Measurements from ENCODE around the gene MYRIP. TPM values are rescaled to one million over a fixed set of nuclear protein-coding genes. Genes with fewer than 3 reads are reported as not detected.

MYRIP gene
- polyA plus RNA-seq, 6 donors from 2014 or later, result not detected

DNA sequence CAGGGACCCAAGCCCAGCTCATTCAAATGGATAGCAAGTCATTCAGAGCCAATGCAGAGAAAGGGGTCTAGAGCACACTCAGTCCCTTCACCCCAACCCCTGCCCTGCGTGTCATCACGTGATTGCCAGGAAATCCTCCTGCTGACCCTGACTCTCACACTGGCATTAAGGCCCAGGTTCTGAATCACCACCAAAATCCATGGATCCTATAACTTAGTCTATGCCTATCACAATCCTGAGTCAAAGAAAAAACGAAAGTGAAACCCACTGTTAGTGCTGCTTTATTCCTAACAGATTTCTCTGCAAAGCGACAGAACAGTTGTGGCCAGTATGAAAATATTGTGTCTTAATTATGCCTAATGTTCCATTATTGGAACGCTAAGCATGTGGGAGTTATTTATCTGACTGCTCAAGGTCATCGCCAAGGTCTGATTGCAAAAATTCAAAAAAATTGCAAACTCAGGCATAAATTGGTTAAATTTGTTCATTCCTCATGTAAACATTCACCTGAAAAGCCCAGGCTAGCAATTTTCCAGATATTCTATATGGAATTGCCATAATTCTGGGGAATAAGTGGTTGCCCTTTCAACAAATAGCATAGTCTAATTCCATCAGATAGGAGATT is 391.4 kb downstream of the MYRIP start:
- ATAC-seq (ENCODE audit: low read depth in 2 of 2) (no peak), DNase-seq (no peak)
- H3K4me3 Mint-ChIP-seq, result no peak overlapping the region
- no peak overlapping the region for H3K27ac Mint-ChIP-seq
- H3K4me1 Mint-ChIP-seq, result no peaks in the 10 kb centered on the region
- no peaks in the 10 kb centered on the region for H3K9me3 Mint-ChIP-seq
- H3K27me3 Mint-ChIP-seq, result no peaks in the 10 kb centered on the region
- H3K36me3 Mint-ChIP-seq, result no peaks in the 10 kb centered on the region

DNA sequence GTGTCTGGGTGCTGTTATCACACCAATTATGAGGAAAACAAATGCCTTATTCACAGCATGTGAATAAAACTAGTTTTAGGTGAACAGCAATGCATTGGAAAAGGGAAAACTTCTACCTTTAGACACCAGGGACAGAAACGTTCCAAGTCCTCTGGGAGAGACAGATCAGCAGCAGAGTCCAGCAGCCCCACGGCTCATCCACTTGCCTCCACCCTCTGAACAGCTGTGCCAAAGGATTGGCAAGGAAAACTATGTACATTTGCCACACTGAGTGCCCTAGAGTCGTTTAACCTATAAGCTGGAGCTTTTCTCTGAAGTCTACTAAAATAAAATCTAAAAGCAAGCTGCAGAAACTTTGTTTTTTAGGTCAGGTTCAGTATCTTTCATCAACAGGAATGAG is 392.4 kb downstream of the MYRIP start:
- ATAC-seq (ENCODE audit: low read depth in 2 of 2) (no peak), DNase-seq (no peak)
- Mint-ChIP-seq H3K4me1 (no peaks in the 10 kb centered on the region), H3K9me3 (no peaks in the 10 kb centered on the region), H3K4me3 (no peak overlapping the region), H3K27me3 (no peaks in the 10 kb centered on the region), H3K36me3 (no peaks in the 10 kb centered on the region), H3K27ac (no peak overlapping the region)

DNA sequence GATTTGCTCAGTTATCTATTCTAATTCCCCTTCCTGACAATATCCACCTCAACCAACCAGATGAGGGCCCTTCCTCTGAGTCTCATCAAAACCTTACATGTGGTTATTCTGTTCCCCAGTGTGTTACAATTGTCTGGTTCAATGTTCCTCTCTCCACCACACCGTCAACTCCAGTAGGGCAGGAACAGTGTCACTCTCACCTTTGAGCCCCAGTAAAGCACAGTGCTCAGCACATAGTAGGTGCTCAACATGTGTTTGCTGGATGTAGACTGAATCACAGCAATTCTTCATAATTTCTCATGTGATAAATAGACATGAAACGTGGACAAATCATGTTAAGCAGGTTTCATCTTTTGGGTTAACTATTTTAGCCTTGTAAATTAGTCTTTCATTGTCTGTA is 397.1 kb downstream of the MYRIP start:
- Mint-ChIP-seq H3K9me3 (no peaks in the 10 kb centered on the region), H3K27me3 (no peaks in the 10 kb centered on the region), H3K4me1 (no peaks in the 10 kb centered on the region), H3K36me3 (no peaks in the 10 kb centered on the region), H3K4me3 (no peak overlapping the region), H3K27ac (peak overlapping the region in 1 of 6 donors; percentile 75)
- DNase-seq (no peak), ATAC-seq (ENCODE audit: low read depth in 2 of 2) (no peak)

DNA sequence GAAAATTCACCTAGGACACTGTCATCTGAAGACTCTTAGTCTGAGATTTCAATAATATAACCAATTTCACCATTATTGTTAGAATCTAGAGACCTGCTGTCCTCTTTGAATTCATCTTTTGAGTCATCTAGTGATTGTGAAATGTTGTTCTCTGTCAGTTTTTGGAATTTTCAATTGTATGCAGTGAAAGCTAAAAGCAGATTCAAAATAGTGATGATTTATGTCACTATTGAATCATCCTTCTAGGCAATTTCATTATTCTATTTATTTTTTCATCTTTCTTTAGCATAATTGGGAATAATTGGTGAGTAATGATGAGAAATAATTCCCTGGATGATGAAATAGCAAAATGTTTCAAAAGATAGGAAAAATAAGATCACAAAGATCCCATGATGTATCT is 398.4 kb downstream of the MYRIP start:
- Mint-ChIP-seq H3K9me3 (no peaks in the 10 kb centered on the region), H3K4me3 (no peak overlapping the region), H3K36me3 (peaks cover 0 to under 1% of the 10 kb centered on the region in 2 donors), H3K4me1 (no peaks in the 10 kb centered on the region), H3K27ac (no peak overlapping the region), H3K27me3 (no peaks in the 10 kb centered on the region)
- DNase-seq (no peak), ATAC-seq (ENCODE audit: low read depth in 2 of 2) (no peak)

DNA sequence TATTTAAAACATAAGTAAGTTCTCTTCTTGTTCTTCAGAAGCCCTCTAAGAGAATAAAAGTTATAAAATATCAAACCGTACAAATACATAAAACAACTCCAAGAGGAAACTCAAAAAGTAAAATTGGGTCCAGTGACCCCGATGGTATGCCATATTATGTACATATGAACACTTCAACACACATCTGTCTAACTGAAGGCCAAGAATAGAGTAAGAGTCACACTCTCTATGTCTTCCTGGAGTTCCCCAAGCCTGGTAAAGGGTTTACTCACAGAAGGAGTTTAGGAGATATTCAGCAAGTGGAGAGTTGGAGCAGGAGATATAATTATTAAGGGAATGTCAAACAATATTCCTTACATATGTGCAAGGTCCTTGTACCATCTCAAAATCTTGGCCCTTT is 398.8 kb downstream of the MYRIP start:
- no peak overlapping the region for H3K27ac Mint-ChIP-seq
- H3K4me3 Mint-ChIP-seq, result no peak overlapping the region
- H3K36me3 Mint-ChIP-seq, result peaks cover 0 to 5% of the 10 kb centered on the region in 2 donors
- no peaks in the 10 kb centered on the region for H3K27me3 Mint-ChIP-seq
- DNase-seq, result no peak
- no peaks in the 10 kb centered on the region for H3K4me1 Mint-ChIP-seq
- H3K9me3 Mint-ChIP-seq, result no peaks in the 10 kb centered on the region
- ATAC-seq (ENCODE audit: low read depth in 2 of 2), result no peak

DNA sequence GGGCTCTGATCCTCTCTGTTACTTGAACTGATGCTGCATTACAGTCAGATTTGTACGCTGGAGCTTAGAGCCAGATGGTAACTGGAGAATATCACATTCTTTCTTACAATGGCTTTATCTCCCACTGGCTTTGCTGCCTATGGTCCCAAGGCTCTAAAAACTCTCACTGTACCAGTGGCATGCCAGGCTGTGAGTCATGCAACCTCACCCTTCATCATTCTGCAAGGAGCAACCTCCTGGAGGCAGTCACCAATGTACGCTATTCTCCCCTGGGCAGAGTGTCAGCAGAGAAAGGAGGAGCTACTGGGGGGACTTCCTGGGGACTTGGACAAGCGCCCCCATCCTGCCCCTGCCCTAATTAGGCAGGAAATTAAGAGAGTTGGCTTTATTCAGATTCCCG is 402.2 kb downstream of the MYRIP start:
- peak overlapping the region in 1 of 6 donors; percentile 30 for H3K27ac Mint-ChIP-seq
- H3K36me3 Mint-ChIP-seq, result peaks cover 0 to 10% of the 10 kb centered on the region in 2 donors
- no peaks in the 10 kb centered on the region for H3K4me1 Mint-ChIP-seq
- no peak overlapping the region for H3K4me3 Mint-ChIP-seq
- DNase-seq, result no peak
- no peak for ATAC-seq (ENCODE audit: low read depth in 2 of 2)
- H3K9me3 Mint-ChIP-seq, result no peaks in the 10 kb centered on the region
- no peaks in the 10 kb centered on the region for H3K27me3 Mint-ChIP-seq

DNA sequence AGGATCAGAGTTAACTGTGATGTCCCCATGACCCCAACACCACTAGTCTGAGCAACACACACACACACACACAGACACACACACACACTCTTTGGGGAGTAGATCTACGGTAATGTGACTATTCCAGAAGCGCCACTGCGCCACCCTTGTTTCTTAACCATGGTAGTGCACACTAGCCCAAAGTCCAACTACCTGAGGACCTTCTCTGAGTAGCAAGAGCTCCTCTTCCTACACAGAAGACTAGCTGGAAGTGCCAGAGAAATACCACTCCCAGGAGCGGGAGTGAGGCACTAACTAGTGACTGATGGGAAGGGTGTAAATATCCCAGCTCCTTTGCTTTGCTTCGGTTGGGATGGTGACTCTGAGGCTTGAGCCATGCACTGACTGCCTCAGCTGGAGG is 404.1 kb downstream of the MYRIP start:
- H3K36me3 Mint-ChIP-seq, result peaks cover 0 to 10% of the 10 kb centered on the region in 2 donors
- no peaks in the 10 kb centered on the region for H3K4me1 Mint-ChIP-seq
- no peaks in the 10 kb centered on the region for H3K9me3 Mint-ChIP-seq
- H3K27ac Mint-ChIP-seq, result peak overlapping the region in 1 of 6 donors; percentile 88
- no peaks in the 10 kb centered on the region for H3K27me3 Mint-ChIP-seq
- no peak overlapping the region for H3K4me3 Mint-ChIP-seq
- no peak for DNase-seq
- ATAC-seq (ENCODE audit: low read depth in 2 of 2), result no peak

DNA sequence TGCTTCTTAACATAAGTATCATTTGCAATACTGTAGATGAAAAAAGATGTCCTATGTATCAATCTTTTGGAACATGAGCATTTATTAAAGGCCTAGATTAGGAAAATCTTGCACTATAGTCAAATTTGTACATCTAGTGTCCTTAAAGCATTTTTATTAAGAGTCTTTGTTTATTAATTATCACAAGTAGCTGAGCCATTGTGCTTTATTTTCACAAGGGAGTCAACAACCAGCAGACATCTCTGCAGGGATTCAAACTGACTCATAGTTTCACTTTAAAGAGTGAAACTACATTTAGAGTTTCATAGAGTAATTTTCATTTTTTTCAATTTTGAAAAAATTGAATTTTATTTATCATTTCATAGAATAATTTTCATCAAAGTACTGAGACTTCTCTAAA is 405.6 kb downstream of the MYRIP start:
- no peak overlapping the region for H3K27ac Mint-ChIP-seq
- peaks cover 0 to 10% of the 10 kb centered on the region in 2 donors for H3K36me3 Mint-ChIP-seq
- H3K4me3 Mint-ChIP-seq, result no peak overlapping the region
- ATAC-seq (ENCODE audit: low read depth in 2 of 2) (no peak), DNase-seq (no peak)
- H3K9me3 Mint-ChIP-seq, result peaks cover 0 to 2% (median 0%) of the 10 kb centered on the region in 7 donors
- no peaks in the 10 kb centered on the region for H3K4me1 Mint-ChIP-seq
- no peaks in the 10 kb centered on the region for H3K27me3 Mint-ChIP-seq

DNA sequence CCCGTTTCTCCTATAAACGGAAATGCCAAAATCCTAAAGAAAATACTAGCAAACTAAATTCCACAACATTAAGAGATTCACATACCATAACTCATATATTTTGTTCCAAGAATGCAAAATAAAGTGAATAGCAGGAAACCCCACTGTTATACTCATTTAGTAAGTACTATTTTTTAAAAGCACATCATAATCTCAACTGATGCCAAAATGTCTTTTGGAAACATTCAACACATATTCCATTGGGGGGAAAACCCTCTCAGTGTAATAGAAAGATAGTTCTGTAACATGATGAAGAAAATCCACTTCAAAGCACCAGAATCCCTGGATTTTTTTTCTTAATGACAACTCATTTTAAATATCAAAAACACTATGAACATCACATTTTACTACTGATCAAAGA is 407.1 kb downstream of the MYRIP start:
- peaks cover 0 to 10% of the 10 kb centered on the region in 2 donors for H3K36me3 Mint-ChIP-seq
- H3K27me3 Mint-ChIP-seq, result no peaks in the 10 kb centered on the region
- H3K9me3 Mint-ChIP-seq, result peaks cover 0 to 12% (median 4%) of the 10 kb centered on the region in 7 donors
- DNase-seq, result no peak
- no peak overlapping the region for H3K4me3 Mint-ChIP-seq
- no peak for ATAC-seq (ENCODE audit: low read depth in 2 of 2)
- H3K27ac Mint-ChIP-seq, result no peak overlapping the region
- H3K4me1 Mint-ChIP-seq, result no peaks in the 10 kb centered on the region

DNA sequence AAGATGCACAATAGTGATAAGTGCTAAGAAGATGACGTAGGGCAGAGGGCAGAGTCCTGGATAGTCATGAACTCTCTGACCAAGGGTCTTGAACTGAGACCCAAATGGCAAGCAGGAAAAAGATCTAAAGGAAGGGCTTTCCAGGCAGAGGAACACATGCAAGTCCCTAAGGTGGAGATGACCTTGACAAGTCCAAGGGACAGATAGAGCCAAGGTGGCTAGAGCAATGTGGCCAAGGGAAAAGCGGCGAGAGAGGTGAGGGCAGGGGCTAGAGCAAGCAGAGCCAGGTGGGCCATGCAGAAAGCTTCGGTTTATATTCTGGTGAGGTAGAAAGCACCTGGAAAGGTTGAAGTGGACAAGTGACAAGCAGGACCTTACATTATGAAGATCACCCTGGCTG is 414.4 kb downstream of the MYRIP start:
- H3K4me3 Mint-ChIP-seq, result no peak overlapping the region
- DNase-seq (no peak), ATAC-seq (ENCODE audit: low read depth in 2 of 2) (no peak)
- peaks cover 2 to 12% (median 5%) of the 10 kb centered on the region in 7 donors for H3K9me3 Mint-ChIP-seq
- H3K27me3 Mint-ChIP-seq, result no peaks in the 10 kb centered on the region
- H3K4me1 Mint-ChIP-seq, result no peaks in the 10 kb centered on the region
- H3K27ac Mint-ChIP-seq, result no peak overlapping the region
- H3K36me3 Mint-ChIP-seq, result peaks cover 7 to 9% of the 10 kb centered on the region in 2 donors

DNA sequence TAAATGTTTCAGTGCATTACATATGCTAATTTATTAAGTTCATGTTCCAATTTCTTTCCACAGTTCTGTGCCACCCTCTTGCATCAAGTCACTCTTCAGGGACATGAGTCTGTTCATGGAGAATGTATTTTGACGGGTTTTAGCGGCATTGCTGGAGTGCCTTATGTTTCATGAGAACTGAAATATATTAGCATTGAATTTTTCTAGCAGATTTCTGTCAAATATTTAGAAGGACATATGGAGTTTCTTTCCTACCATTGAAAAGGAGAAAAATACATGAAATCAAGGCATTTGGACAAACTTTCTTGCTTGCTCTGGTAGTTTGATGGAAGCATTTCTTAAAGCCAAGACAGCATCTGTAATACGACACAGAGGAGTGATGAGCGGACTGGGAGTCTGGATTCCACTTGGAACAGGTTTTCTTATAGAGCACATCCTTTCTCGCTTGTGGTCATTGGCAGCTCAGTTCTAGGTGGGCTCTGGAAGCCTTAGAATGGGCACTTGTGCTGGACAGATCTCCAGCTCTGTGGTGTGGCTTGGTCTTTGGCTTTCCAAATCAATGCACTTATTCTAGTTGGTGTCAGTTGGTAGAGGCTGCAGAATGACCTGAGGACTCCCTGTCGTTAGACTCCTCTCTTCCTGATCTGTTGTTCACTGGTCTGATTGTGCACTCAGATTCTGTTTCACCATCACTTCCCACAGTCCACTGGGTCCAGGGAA is 415.5 kb downstream of the MYRIP start:
- Mint-ChIP-seq H3K4me3 (no peak overlapping the region), H3K27ac (no peak overlapping the region), H3K36me3 (peaks cover 7 to 9% of the 10 kb centered on the region in 2 donors), H3K27me3 (no peaks in the 10 kb centered on the region), H3K4me1 (no peaks in the 10 kb centered on the region), H3K9me3 (peaks cover 2 to 12% (median 5%) of the 10 kb centered on the region in 7 donors)
- no peak for DNase-seq
- no peak for ATAC-seq (ENCODE audit: low read depth in 2 of 2)

DNA sequence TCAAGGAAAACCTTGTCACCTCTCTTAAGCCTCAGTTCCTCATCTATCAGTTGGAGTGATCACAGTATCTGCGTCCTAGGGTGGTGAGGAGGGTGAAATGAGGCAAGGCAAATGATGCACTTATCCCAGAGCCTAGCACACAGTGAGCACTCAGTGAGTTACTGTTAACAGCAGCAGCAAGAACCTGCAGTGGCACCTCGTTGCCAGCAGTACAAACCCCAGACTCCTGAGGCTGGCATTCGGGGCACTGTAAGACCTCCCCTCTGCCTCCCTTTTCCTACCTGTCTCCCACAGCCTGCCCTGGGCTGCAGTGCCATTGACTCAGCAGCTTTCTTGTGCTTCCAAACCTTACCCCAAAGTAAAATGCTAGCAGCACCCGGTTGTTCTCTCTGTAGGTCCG is 417.2 kb downstream of the MYRIP start:
- H3K4me1 Mint-ChIP-seq, result no peaks in the 10 kb centered on the region
- H3K27ac Mint-ChIP-seq, result peak overlapping the region in 1 of 6 donors; percentile 17
- H3K4me3 Mint-ChIP-seq, result no peak overlapping the region
- peaks cover 0 to 3% (median 0%) of the 10 kb centered on the region in 7 donors for H3K9me3 Mint-ChIP-seq
- peaks cover 7 to 9% of the 10 kb centered on the region in 2 donors for H3K36me3 Mint-ChIP-seq
- no peaks in the 10 kb centered on the region for H3K27me3 Mint-ChIP-seq
- ATAC-seq (ENCODE audit: low read depth in 2 of 2) (no peak), DNase-seq (no peak)

DNA sequence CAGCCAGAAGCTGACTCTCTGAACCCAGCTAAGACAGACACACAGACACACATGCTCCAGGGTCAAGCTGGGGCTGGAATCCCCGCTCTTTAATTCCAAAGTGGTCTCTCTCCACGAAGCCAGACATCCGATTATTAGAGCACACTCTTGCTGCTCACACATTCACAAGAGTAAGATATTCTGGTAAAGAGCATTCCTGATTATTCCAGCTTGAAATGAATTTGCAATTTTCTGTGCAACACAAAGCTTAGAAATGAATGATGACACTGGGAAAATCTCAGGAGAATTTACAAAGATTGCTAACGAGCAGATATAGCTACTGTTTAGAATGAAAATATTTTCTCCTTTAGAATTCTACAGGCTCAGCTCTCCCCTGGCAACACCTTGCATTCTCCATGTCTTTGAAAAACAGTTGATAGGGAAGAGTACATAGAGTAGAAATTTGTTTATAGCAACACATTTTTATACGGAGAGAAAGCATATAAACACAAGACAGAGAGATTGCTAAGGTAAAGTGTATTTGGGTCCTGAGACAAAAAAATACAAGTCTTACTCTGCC is 419.5 kb downstream of the MYRIP start:
- Mint-ChIP-seq H3K36me3 (peaks cover 13 to 16% of the 10 kb centered on the region in 2 donors), H3K27me3 (no peaks in the 10 kb centered on the region), H3K4me1 (no peaks in the 10 kb centered on the region), H3K4me3 (no peak overlapping the region), H3K9me3 (peaks cover 0 to 5% (median 0%) of the 10 kb centered on the region in 7 donors), H3K27ac (no peak overlapping the region)
- ATAC-seq (ENCODE audit: low read depth in 2 of 2) (no peak), DNase-seq (no peak)

DNA sequence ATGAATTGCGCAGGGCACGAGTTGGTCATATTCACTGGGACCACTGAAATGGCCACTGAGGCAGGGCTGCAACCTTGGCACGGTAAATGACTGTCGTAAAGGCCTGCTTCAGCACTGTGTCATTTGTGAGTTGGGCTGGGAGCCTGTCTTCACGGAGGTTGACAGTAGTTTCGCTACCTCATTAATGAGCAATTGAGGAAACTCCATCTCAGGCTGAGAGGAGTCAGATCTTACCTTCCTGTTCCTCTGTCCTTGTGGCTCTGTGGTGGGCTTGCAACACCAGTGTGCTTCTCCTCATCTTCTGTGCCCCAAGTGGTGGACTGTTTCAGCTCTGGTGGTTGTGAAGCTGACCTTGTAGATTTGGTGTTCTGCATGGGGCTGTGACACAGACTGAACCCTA is 420.0 kb downstream of the MYRIP start:
- no peak overlapping the region for H3K4me3 Mint-ChIP-seq

More for the DNA sequence above, 420.0 kb downstream of the MYRIP start:
- H3K27ac Mint-ChIP-seq, result no peak overlapping the region
- peaks cover 14 to 21% of the 10 kb centered on the region in 2 donors for H3K36me3 Mint-ChIP-seq
- peak in 1 of 2 donors; percentile 27 for ATAC-seq (ENCODE audit: low read depth in 2 of 2)
- no peaks in the 10 kb centered on the region for H3K4me1 Mint-ChIP-seq
- H3K9me3 Mint-ChIP-seq, result peaks cover 0 to 6% (median 0%) of the 10 kb centered on the region in 7 donors
- H3K27me3 Mint-ChIP-seq, result no peaks in the 10 kb centered on the region
- no peak for DNase-seq

Data from naive B cell (primary cell).